ENCODE results near the gene XPO1. TPM values are rescaled to one million over a fixed set of nuclear protein-coding genes. Genes with fewer than 3 reads are reported as not detected.

XPO1 gene
- total RNA-seq, 1 donor from 2014 or later, result 47.9 TPM

DNA sequence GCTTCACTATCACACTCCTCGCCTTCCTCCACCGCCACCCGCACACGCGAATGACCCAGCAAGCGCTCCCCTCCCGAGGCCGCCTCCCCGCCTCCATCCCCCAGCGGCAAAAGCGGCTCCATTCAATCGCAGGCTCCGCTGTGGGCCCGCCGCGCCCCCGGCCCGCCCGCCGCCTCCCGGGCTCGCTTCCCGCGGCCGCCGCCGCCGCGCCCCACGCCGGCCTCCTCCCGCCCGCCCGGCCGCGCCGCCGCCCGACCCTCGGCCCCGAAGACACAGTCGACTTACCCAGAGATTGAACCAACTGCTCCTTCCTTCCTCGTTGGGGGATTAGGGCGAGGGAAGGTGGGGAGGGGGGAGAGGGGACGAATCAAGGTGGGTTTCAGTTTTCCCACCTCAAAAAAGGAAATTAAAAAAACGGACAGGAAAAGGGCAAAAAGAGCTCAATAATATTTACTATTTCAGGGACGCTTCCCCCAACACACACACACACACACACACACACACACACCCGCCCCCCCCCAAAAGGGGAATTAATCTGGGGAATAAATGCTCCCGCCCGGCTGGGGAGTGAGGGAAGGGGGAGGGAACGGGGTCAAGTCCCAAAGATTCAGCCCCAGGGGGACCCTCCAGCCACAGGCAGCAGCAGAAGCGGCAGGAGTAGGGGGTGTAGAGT, 743 bp downstream of the XPO1 start:
- peak overlapping the region; percentile 86 to 98 for H3K4me3 ChIP-seq
- H3K4me1 ChIP-seq, result peaks cover 0 to 16% of the 10 kb centered on the region in 2 donors
- H3K27ac ChIP-seq, result peak overlapping the region; percentile 96 to 98
- H3K36me3 ChIP-seq, result no peaks in the 10 kb centered on the region
- H3K27me3 ChIP-seq, result no peaks in the 10 kb centered on the region
- no peak for TF ChIP-seq CTCF (IDR thresholded peaks at IDR 0.05)
- intact Hi-C loops (cut with DNase I), result loop anchor here (2.0 to 5.0 kb wide), 2 partner anchors 157 to 660 kb away; partner anchors contain the start of gene B3GNT2
- no peaks in the 10 kb centered on the region for H3K9me3 ChIP-seq
- DNase-seq (ENCODE audit: low spot score in 2 of 2), result peak in 1 of 2 donors; percentile 69

GRCh38 chr2:61536572-61537276, 1.4 kb downstream of the XPO1 start:
- Histone ChIP-seq H3K4me1 (peaks cover 0 to 16% of the 10 kb centered on the region in 2 donors), H3K9me3 (no peaks in the 10 kb centered on the region), H3K27me3 (no peaks in the 10 kb centered on the region), H3K27ac (peak overlapping the region; percentile 96 to 98), H3K4me3 (peak overlapping the region; percentile 86 to 98), H3K36me3 (peaks cover 0 to 2% of the 10 kb centered on the region in 2 donors)
- no peak for TF ChIP-seq CTCF (IDR thresholded peaks at IDR 0.05)
- peak; percentile 87 to 93 for DNase-seq (ENCODE audit: low spot score in 2 of 2)
- intact Hi-C loops (cut with DNase I), result loop anchor here (2.0 to 5.0 kb wide), 2 partner anchors 158 to 661 kb away; partner anchors contain the start of gene B3GNT2

DNA sequence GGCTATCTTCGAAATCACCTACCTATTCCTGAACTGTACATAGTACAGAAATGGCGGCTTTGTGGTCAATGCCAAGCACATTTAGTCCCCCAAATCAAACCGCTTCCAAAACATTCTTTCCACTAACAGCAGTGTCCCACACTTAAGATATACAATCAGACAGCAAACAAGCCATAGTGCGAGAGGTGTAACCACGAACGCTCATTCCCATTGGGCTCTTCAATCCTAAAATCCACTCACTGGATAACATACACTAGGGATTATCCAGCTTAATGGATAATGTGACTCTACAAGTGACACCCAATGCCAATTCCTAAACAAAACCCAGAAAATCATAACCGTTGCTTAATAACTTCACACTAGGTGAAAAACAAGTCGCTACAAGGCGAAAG, 2.0 kb downstream of the XPO1 start:
- peak overlapping the region; percentile 86 to 98 for H3K4me3 ChIP-seq
- TF ChIP-seq CTCF (IDR thresholded peaks at IDR 0.05), result peak in 1 of 3 experiments; percentile 5
- intact Hi-C loops (cut with DNase I), result loop anchor here (2.0 to 5.0 kb wide), 2 partner anchors 159 to 661 kb away; partner anchors contain the start of gene B3GNT2
- peaks cover 0 to 2% of the 10 kb centered on the region in 2 donors for H3K36me3 ChIP-seq
- no peaks in the 10 kb centered on the region for H3K9me3 ChIP-seq
- H3K4me1 ChIP-seq, result peaks cover 0 to 19% of the 10 kb centered on the region in 2 donors
- peak overlapping the region; percentile 96 to 98 for H3K27ac ChIP-seq
- no peaks in the 10 kb centered on the region for H3K27me3 ChIP-seq
- DNase-seq (ENCODE audit: low spot score in 2 of 2), result no peak

- TF ChIP-seq CTCF (IDR thresholded peaks at IDR 0.05), result no peak
- intact Hi-C loops (cut with DNase I), result loop anchor here (5.0 kb wide), 1 partner anchor 662 kb away; the partner anchor contains the start of gene B3GNT2
- DNase-seq (ENCODE audit: low spot score in 2 of 2), result no peak
- peaks cover 0 to 20% of the 10 kb centered on the region in 2 donors for H3K4me1 ChIP-seq
- H3K36me3 ChIP-seq, result peaks cover 0 to 2% of the 10 kb centered on the region in 2 donors
- no peaks in the 10 kb centered on the region for H3K27me3 ChIP-seq
- peak overlapping the region; percentile 96 to 98 for H3K27ac ChIP-seq
- no peaks in the 10 kb centered on the region for H3K9me3 ChIP-seq
- H3K4me3 ChIP-seq, result peak overlapping the region; percentile 86 to 98
These were observed 2.7 kb downstream of the XPO1 start for GRCh38 chr2:61535449-61535848.

DNA sequence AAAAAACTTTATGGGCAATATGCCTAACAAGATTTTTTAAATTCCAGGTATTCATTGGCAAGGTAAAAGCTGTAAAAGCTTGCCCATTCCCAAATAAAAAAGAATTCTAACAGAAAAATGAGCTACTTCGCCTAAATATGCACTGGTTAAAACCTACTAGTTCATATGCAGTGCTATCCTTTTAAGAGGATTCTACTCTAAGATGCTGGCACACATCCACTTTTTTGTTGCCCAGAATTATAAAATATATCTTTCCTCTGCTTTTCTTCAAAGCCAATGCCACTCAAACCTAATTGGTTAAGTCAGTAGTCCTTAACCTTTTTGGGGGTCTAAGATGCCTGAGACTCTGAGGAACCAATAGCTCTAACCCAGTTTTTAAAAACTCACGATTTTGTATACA, 3.2 kb downstream of the XPO1 start:
- H3K4me3 ChIP-seq, result peak overlapping the region; percentile 86 to 98
- intact Hi-C loops (cut with DNase I), result loop anchor here (5.0 kb wide), 1 partner anchor 662 kb away; the partner anchor contains the start of gene B3GNT2
- peak overlapping the region; percentile 96 to 98 for H3K27ac ChIP-seq
- H3K4me1 ChIP-seq, result peaks cover 0 to 24% of the 10 kb centered on the region in 2 donors
- TF ChIP-seq CTCF (IDR thresholded peaks at IDR 0.05), result no peak
- no peak for DNase-seq (ENCODE audit: low spot score in 2 of 2)
- H3K9me3 ChIP-seq, result no peaks in the 10 kb centered on the region
- H3K27me3 ChIP-seq, result no peaks in the 10 kb centered on the region
- peaks cover 0 to 2% of the 10 kb centered on the region in 2 donors for H3K36me3 ChIP-seq
